Measurements from ENCODE around the gene XCL1. TPM values are rescaled to one million over a fixed set of nuclear protein-coding genes. Genes with fewer than 3 reads are reported as not detected.
A peak's percentile ranks its signal among the peaks of the same experiment; 100 is the strongest.

The XCL1 gene
- total and polyA plus RNA-seq, 2 of the 13 experiments (the other 11 are each of a cell fraction or from before 2014, with no cell fraction given) = 2.5 to 7.6 TPM

GRCh38 chr1:168555508-168556046 lies 20.8 kb upstream of the XCL1 start (continued):
- TF ChIP-seq GRHL1 (CRISPR knock-in tag; conservative IDR thresholded peaks at IDR 0.05) (no peak), MLLT10 (CRISPR knock-in tag; IDR thresholded peaks at IDR 0.05) (no peak), TARDBP (CRISPR knock-in tag; IDR thresholded peaks at IDR 0.05) (0 out of 2 replicates have a peak, but pooled peaks have one; percentile 16), SOX5 (CRISPR knock-in tag; IDR thresholded peaks at IDR 0.05; ENCODE audit: borderline replicate concordance) (peak; percentile 97), FOXO1 (CRISPR knock-in tag; IDR thresholded peaks at IDR 0.05) (peak; percentile 68; the same call in 1 of the 2 replicates), KDM3A (CRISPR knock-in tag; IDR thresholded peaks at IDR 0.05; ENCODE audit: low read depth) (no peak), ELF3 (CRISPR knock-in tag; IDR thresholded peaks at IDR 0.05) (0 out of 2 replicates have a peak, but pooled peaks have one; percentile 26), ATM (IDR thresholded peaks at IDR 0.05; ENCODE audit: borderline replicate concordance) (no peak), ZNF644 (CRISPR knock-in tag; IDR thresholded peaks at IDR 0.05; ENCODE audit: low read depth) (peak; percentile 94), TOPORS (CRISPR knock-in tag; IDR thresholded peaks at IDR 0.05) (no peak), SP5 (CRISPR knock-in tag; IDR thresholded peaks at IDR 0.05; ENCODE audit: borderline replicate concordance, low read depth) (0 out of 2 replicates have a peak, but pooled peaks have one; percentile 13), GATAD2A (CRISPR knock-in tag; IDR thresholded peaks at IDR 0.05) (peak; percentile 81; the same call in 1 of the 2 replicates), ZBTB7A (CRISPR knock-in tag; IDR thresholded peaks at IDR 0.05) (no peak), POGZ (CRISPR knock-in tag; IDR thresholded peaks at IDR 0.05) (peak; percentile 60), ASH2L (IDR thresholded peaks at IDR 0.05; ENCODE audit: insufficient read length, low read depth, low read length) (peak; percentile 73)
- TF ChIP-seq, protein P1, sequence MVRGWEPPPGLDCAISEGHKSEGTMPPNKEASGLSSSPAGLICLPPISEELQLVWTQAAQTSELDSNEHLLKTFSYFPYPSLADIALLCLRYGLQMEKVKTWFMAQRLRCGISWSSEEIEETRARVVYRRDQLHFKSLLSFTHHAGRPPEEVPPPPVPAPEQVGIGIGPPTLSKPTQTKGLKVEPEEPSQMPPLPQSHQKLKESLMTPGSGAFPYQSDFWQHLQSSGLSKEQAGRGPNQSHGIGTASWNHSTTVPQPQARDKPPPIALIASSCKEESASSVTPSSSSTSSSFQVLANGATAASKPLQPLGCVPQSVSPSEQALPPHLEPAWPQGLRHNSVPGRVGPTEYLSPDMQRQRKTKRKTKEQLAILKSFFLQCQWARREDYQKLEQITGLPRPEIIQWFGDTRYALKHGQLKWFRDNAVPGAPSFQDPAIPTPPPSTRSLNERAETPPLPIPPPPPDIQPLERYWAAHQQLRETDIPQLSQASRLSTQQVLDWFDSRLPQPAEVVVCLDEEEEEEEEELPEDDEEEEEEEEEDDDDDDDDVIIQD (CRISPR knock-in tag; IDR thresholded peaks at IDR 0.05; ENCODE audit: low read depth) = peak; percentile 65; the same call in 1 of the 2 replicates
